Measurements from ENCODE around the gene NELL2.

DNA sequence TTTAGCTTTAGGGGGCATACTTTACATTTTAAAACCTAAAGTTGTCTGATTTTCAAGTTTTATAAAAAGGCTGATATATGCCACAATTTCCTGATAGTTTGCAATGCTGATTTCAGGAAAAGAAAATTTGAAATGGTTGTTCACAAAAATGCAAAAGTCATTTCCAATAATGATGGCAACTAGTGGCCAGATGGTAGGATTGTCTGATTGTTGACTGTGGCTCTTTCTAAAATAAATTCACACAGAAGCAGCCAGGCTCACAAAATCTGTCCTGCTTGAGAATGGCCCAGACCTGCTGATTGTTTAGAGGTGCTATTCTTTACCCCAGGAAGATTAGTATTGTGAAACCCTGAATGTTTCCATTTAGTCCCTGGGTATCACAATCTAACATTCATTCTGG is 220.3 kb downstream of the NELL2 start:
- TF ChIP-seq, protein P1, sequence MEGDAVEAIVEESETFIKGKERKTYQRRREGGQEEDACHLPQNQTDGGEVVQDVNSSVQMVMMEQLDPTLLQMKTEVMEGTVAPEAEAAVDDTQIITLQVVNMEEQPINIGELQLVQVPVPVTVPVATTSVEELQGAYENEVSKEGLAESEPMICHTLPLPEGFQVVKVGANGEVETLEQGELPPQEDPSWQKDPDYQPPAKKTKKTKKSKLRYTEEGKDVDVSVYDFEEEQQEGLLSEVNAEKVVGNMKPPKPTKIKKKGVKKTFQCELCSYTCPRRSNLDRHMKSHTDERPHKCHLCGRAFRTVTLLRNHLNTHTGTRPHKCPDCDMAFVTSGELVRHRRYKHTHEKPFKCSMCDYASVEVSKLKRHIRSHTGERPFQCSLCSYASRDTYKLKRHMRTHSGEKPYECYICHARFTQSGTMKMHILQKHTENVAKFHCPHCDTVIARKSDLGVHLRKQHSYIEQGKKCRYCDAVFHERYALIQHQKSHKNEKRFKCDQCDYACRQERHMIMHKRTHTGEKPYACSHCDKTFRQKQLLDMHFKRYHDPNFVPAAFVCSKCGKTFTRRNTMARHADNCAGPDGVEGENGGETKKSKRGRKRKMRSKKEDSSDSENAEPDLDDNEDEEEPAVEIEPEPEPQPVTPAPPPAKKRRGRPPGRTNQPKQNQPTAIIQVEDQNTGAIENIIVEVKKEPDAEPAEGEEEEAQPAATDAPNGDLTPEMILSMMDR (IDR thresholded peaks at IDR 0.05): no peak
- no peak for TF ChIP-seq POLR2A (IDR thresholded peaks at IDR 0.05)

Measured in lower leg skin (tissue), 3 donors.